GM18867 (cell line): Measurements from ENCODE around the gene ITPR1.

ENCODE experiments used
- ATAC-seq: cut with Tn5 transposase; IDR thresholded peaks from one replicate; pipeline ENCODE4 v1.9.1; 2021; ENCODE audit warnings: mild to moderate bottlenecking, moderate library complexity; ENCODE audit not compliant: unreplicated experiment

Gene ITPR1

GRCh38 chr3:4678320-4678719 is 185.2 kb downstream of the ITPR1 start:
- no peak for ATAC-seq

- no peak for ATAC-seq
Observed at GRCh38 chr3:4680227-4680691, 187.1 kb downstream of the ITPR1 start.

- no peak for ATAC-seq
Observed at GRCh38 chr3:4680871-4681300, 187.7 kb downstream of the ITPR1 start.

- ATAC-seq: no peak
Observed at GRCh38 chr3:4681301-4681700, 188.2 kb downstream of the ITPR1 start.

GRCh38 chr3:4684117-4684516 is 191.0 kb downstream of the ITPR1 start:
- no peak for ATAC-seq

GRCh38 chr3:4684976-4685375 is 191.8 kb downstream of the ITPR1 start:
- no peak for ATAC-seq

- no peak for ATAC-seq
Observed at GRCh38 chr3:4685673-4686345, 192.7 kb downstream of the ITPR1 start.

GRCh38 chr3:4686619-4687018 is 193.5 kb downstream of the ITPR1 start:
- ATAC-seq: no peak

GRCh38 chr3:4687167-4687566 is 194.0 kb downstream of the ITPR1 start:
- ATAC-seq: no peak

GRCh38 chr3:4687596-4687995 is 194.4 kb downstream of the ITPR1 start:
- ATAC-seq: no peak

GRCh38 chr3:4688411-4688810 is 195.3 kb downstream of the ITPR1 start:
- ATAC-seq: no peak

GRCh38 chr3:4689021-4689420 is 195.9 kb downstream of the ITPR1 start:
- ATAC-seq: no peak

- no peak for ATAC-seq
Observed at GRCh38 chr3:4690277-4690676, 197.1 kb downstream of the ITPR1 start.

- ATAC-seq: peak; percentile 81
Observed at GRCh38 chr3:4693620-4694019, 200.5 kb downstream of the ITPR1 start.

- no peak for ATAC-seq
Observed at GRCh38 chr3:4695846-4696245, 202.7 kb downstream of the ITPR1 start.

- ATAC-seq: no peak
Observed at GRCh38 chr3:4696266-4696665, 203.1 kb downstream of the ITPR1 start.

- ATAC-seq: no peak
Observed at GRCh38 chr3:4698125-4698821, 205.1 kb downstream of the ITPR1 start.

GRCh38 chr3:4703054-4703480 is 209.9 kb downstream of the ITPR1 start:
- no peak for ATAC-seq

- no peak for ATAC-seq
Observed at GRCh38 chr3:4704552-4704951, 211.4 kb downstream of the ITPR1 start.

GRCh38 chr3:4707324-4707723 is 214.2 kb downstream of the ITPR1 start:
- ATAC-seq: no peak

GRCh38 chr3:4708230-4708629 is 215.1 kb downstream of the ITPR1 start:
- ATAC-seq: no peak

GRCh38 chr3:4709341-4709740 is 216.2 kb downstream of the ITPR1 start:
- no peak for ATAC-seq
